HG03520 (cell line): ENCODE data around the gene ANKS4B.
"Not testable (repeated sequence)": the region's sequence is repeated elsewhere in the genome, so short reads cannot be mapped to it uniquely, and the experiment has no call there.

ENCODE experiments used
- ATAC-seq: cut with Tn5 transposase; IDR thresholded peaks from one replicate; pipeline ENCODE4 v1.9.1; 2021; ENCODE audit warnings: mild to moderate bottlenecking, moderate library complexity; ENCODE audit not compliant: unreplicated experiment

ANKS4B gene

DNA sequence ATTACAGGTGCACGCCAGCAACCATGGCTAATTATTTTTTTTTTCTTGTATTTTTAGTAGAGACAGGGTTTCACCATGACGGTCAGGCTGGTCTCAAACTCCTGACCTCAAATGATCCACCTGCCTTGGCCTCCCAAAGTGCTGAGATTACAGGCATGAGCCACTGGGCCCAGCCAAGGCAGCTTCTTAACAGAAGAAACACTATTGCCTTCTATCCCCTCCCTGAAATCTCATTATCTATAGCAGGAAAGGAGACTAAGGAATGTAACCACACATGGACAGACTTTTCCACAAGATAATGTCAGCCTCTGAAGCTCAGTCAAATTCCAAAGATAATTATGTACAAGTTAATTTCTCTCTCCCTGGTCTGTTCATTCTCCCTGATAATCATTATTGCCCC, 16.4 kb upstream of the ANKS4B start:
- no peak for ATAC-seq

DNA sequence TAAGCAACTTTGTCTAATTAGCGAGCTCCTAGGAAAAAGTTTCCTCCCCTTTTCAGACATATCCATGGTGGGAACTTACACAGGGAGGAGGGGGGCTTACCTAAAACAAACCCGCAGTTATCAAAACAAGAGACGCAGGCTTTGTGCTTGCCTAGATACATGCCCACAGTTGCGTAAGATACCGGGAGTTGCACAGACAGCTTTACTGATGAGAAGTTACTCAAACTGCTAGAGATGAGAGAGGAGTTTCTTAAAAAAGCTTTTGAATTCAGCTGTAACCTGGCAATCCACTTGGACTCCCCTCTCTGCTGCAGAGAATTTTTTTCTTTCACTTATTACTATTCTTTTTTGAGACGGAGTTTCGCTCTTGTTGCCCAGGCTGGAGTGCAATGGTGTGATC, 15.3 kb upstream of the ANKS4B start:
- ATAC-seq: no peak

DNA sequence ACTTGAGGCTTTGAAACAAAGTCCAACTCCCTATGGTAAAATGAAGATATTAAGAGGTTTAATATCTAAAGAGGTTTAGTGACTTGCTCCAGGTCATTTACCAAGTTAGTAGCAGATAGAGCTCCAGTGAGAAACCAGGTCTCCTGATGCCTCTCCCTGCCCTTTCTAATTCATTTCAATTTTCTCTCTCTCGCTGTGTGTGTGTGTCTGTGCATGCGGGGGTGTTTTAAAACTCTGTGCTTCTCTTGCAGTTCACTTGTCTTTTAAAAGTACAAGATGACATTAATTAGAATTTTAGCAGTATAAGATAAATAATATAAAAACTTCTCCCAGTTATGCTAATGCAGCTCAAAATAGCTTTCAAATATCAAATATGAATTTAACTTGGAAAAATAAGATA, 13.9 kb upstream of the ANKS4B start:
- no peak for ATAC-seq

DNA sequence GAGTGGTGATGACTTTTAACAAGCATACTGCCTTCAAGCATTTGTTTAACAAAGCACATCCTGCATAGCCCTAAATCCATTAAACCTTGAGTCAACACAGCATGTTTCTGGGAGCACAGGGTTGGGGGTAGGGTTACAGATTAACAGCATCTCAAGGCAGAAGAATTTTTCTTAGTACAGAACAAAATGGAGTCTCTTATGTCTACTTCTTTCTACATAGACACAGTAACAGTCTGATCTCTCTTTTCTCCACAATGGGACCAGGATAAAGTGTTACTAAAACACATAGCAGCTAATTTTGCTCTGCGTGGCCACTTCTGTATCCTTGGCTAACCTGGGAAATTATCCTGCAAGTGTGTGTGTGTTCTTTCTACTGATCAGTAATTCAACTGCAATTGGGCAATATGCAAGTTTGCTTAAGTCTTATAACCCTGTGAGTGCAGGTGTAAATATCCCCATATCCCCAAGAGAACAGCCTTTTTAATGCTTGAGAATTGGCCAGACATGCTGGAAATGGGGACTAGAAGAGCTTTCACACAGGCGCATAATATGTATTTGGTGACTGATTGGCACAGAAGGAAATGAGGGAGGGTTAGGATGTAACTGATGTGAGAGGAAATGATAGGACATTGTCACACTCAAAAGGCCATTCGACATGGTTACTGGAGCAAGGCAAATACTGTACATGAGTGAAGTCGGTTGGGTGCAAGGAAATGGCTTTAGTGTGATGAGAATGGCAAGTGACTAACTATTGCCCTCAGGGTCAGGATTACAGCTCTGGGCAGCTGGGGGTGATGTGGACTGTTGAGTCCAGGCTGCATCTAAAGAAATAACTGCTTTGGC, 10.8 kb upstream of the ANKS4B start:
- no peak for ATAC-seq

DNA sequence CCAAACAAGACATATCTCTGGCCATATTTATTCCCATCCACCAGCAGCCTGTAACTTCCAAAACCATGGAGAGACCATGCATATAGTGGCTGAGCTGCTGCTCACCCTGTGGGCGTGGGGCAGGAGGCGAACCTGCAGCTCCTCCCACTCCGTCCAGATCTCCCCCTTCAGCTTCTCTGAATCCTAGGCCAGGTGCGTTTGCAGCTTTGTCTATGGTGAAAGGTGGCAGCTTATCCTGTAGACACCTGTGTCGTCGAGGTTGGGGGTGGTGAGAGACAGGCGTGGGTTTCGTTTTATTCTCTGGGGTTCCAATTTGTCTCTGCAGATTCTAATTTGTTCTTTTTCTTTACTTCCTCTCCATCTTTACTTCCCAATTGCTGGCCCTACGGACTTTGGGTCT, 9.7 kb upstream of the ANKS4B start:
- no peak for ATAC-seq

DNA sequence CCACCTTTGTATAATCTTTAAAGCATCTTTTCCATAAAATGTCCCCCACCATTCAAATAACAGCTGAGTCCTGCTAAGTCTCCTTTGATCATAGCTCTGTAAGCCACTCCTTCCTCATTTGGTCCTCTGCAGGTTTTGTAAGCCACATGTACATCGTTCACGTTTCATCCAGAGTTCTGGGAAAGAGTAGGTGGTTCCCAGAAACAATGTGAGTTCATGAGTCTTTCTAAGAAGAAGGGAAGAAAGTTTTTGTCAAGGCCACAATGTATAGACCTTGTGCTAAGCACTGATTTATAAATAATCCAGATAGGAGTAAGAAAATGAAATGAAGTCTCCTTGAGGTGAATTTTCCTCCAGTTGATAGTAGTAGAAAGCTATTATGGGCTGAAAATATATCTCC, 8.7 kb upstream of the ANKS4B start:
- ATAC-seq: no peak

DNA sequence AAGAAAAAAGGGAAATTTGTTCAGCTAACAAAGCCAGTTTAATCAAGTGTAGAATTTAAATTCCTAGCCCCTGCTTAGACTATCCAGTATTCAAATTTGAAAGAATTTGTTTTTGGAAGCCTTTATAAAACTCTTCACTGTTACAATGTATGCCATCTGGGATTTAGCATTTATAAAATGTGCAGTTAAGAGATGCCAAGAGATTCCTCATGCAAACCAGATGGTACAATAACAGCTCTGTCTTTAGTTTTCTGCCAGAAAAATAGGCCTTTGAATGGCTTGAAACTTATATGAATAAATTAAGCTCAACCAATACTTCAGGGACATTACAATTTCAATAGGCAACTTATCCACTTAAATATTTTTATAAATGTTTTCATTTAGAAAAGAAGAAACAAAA, 6.8 kb upstream of the ANKS4B start:
- ATAC-seq: no peak

DNA sequence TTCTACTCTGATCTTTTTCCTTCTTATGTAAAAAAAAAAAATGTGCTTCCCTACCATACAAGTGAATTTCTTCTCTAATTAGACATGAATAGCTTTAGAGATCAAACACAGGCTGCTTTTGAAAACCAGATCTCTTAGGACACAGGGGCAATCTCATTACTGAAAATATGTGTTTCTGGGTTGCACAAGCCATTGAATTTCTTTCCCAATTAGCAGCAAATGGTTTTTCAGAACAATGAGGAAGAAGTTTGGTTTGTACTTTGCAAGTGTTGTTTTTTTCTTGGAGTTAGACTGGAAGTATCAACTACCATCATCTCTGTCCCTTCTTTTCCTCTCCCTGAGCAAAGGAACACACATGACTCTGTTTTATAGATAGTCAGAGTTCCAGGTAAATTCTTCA, 5.6 kb upstream of the ANKS4B start:
- ATAC-seq: no peak

DNA sequence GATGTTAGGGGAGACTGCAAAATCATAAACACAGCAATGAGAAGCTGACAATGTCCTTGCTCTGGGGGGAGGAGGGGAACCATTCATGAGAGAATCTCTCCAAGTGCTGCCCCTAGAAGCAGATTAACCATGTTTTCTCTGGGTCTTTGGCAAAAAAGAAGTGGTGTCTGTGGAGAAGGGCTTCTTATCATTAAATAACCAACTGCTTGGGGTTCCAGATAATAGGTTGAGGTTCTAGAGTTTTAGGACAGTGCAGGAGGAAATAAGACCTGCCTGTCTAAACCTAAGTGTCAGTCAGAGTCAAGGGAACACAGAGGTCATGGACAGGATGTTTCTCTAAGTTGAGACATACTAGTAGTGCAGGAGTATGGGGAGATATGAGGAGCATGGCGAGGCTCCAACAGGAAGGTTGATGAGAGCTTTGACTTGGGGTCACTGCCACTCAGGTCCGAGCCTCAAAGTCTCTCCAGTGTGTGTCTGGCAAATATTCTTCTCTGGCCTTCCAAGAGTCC, 5.1 kb upstream of the ANKS4B start:
- no peak for ATAC-seq

DNA sequence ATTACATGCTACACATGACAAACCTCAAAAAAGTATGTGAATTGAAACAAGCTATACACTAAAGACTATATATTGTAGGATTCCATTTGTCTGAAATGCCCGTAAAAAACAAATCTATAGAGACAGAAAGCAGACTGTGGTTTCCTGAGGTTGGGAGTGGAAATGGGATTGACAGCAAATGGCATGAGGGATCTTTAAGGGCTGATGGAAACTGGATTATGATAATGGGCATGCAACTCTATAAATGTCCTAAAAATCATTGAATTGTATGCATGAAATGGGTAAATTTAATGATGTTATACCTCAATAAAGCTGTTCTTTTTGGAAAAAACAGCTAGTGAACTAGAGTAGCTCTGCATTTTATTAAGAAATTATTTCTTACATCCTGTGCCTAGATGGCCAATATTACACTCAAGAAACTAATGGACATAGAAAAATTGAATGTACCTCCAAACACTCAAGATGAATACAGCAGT, 416 bp upstream of the ANKS4B start:
- no peak for ATAC-seq

DNA sequence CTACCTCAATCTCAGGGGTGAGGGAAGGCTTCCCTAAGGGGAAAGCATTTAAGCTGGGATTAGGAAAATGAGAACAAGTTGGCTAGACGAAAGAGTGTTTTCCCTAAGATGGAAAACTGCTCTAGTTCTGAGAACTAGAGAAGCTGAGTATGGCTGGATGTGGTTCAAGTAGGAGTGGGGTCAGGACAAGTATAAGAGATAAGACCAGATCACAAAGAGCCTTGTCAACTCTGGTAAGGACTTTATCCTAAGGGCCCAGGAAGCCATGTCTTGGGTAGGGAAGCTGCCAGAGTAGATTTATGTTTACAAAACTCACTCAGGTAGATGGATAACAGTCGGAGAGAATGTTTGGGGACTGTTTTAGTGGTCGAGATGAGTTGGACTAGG, 1.7 kb downstream of the ANKS4B start:
- no peak for ATAC-seq

DNA sequence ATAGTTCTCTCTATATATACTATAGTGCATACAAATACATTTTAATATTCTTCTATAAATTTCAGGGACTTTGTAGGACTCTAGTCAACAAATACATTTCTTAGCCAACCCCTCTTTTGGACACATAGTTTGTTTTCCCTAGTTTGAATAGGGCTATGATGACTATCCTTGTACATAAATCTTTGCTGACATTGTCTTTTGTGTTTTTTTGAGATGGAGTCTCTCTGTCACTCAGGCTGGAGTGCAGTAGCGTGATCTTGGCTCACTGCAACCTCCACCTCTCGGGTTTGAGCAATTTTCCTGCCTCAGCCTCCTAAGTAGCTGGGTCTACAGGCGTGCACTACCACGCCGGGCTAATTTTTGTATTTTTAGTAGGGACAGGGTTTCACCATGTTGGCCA, 3.3 kb downstream of the ANKS4B start:
- no peak for ATAC-seq

DNA sequence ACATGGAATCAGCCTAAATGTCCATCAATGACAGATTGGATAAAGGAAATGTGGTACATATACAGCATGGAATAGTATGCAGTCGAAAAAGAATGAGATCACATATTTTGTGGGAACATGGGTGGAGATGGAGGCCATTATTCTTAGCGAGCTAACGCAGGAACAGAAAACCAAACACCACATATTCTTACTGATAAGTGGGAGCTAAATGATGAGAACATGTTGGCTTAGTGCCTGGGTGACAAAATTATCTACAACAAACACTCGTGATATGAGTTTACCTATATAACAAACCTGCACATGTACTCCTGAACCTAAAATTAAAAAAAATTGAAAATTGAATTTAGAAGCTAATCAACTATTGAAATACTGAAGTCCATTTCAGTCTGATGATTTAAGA, 6.1 kb downstream of the ANKS4B start:
- ATAC-seq: no peak

DNA sequence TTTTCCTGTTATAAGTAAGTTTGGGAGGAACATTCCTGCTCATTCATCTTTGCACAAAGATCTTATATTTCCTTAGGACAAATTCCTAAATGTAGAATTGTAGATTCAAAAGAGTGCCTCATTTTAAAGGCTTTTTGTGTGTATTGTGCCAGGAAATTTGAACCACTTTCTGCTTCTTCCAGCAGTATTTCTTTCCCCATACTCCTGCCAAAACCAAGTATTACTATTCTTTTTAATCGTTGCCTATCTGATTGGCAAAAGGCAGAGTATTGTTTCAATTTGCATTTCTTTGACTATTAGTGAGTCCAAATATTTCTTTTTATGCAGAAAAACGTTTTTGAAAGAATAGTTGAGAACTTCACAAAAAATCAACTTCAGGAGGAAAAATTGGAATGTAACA, 9.3 kb downstream of the ANKS4B start:
- ATAC-seq: no peak

DNA sequence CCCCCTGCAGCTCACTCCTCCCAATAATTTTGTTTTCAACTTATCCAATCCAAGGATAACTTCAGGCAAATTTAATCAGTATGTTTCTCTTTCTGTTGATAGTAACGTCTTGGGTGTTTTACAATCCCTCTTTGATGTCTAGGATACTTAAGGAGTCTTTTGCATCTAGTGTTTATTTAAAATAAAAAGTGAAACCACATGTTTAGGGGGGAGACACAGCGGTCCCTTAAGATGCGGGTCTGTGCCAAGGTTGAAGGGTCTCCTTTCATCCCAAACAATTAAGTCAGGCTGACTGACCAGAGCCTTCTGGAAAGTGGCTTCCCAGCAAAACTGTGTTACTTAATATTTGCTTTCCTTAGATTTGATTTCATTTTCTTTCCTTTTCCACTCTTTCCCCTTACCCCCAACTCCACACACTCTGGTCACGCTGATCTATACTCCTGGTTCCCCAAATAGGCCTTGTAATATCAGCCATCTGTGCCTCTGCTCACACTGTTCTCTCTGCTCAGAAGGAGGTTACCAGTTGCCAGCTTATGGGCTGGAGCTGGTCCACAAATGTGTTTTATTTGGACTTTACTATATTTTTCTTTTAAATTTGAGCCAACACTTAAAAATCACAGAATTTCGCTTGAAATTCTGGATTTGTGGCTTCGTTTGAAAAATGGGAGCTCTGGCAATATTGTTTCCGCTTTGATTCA, 11.2 kb downstream of the ANKS4B start:
- ATAC-seq: no peak

DNA sequence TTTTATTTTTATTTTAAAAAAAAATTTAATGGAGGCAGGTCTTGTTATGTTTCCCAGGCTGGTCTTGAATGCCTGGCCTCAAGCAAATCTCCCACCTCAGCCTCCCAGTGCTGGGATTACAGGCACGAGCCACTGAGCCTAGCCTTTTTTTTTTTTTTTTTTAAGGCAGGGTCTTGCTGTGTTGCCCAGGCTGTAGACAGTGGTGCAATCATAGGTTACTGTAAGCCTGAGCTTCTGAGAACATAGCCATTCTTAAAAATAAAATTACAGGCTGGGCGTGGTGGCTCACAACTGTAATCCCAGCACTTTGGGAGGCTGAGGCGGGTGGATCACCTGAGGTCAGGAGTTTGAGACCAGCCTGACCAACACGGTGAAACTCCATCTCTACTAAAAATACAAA, 14.7 kb downstream of the ANKS4B start:
- ATAC-seq: not testable (repeated sequence)

DNA sequence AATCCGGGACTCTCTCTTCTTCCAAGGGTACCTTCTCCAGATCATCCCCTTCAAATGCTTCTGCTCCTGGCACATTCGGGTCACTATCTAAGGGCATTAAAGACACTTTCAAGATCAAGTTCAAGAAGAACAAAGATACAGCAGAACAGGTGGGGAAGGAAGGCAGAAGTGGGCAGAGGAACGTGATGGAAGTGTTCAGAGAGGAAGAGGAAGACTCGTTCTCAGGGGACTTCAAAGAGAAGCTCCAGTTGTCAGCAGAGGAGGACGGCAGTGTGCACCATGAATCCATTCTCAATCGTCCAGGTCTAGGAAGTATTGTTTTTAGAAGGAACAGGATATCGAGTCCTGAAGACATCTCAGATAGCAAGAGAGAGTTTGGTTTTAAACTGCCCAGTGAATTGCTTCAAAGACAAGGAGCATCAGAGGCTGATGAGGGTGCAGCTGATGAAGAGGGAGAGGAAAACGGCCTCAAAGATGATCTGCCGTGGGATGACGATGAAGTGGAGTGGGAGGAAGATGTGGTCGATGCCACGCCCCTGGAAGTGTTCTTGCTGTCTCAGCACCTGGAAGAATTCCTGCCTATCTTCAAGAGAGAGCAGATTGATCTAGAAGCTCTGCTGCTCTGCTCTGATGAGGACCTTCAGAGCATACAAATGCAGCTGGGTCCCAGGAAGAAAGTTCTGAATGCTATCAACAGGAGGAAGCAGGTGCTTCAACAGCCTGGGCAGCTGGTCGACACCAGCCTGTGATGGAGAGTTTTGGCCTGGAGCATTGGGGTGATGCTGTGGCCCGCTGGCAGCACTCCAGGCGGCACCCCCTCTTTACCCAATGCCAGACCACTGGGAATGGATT, 16.8 kb downstream of the ANKS4B start:
- ATAC-seq: no peak

DNA sequence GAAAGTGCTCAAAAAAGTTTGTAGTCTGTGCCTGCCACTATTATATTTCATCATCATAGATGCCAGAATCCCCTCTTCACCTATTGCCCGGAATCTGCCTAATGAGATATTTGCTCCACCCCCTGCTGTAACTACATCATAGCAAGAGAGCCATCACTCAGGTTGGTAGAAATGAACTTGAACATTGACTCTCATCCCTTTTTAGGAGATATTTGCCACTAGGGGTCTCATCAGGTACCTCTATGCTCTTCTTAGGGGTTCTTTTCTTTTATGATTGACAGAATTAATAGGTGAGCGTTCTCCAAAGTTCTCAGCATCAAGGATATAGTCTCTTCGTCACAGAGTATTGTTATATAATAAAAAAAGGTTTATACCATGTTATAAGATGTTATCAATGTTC, 20.0 kb downstream of the ANKS4B start:
- no peak for ATAC-seq

DNA sequence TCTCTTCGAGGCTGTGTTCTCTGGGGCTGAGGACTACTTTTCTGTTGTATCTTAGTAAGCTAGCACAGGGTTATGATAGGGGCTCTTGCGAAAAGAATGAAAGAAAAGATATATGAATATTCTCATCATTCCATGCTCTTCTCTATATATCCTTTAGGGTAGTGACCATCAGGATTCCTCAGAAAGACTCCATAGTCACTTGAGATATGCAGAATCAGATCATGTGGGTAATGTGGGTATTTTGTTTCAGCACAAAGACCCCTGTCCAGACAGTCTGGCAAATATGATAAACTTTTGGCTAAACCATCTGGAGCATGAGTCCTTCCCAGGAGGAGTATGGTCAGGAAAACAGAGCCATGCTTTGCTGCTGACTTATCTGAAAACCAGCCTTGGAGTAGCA, 23.1 kb downstream of the ANKS4B start:
- ATAC-seq: no peak

DNA sequence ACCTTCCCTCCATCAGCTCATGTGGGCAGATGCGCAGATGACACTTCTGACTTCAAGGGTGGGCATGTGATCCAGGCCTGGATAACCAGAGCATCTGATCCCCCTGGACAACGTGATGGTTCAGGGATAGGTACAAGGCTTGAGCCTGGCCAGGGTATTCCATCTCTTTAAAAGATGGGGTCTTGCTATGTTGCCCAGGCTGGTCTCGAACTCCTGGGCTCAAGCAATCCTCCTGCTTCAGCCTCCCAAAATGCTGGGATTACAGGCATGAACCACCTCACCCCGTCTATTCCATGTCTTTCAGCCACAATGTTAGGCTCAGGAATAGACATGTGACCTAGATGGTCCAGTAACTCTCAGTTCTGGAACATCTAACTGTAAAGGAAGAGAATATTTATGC, 23.8 kb downstream of the ANKS4B start:
- ATAC-seq: no peak
